HG03354 (cell line): ENCODE data around the gene ZNF154.

Experiments
- ATAC-seq: cut with Tn5 transposase; IDR thresholded peaks from one replicate; pipeline ENCODE4 v1.9.1; 2021; ENCODE audit warnings: mild to moderate bottlenecking; ENCODE audit not compliant: unreplicated experiment, poor library complexity, severe bottlenecking

ZNF154 gene

GRCh38 chr19:57686727-57687126 is 22.3 kb downstream of the ZNF154 start:
- ATAC-seq: no peak

GRCh38 chr19:57682226-57682766 is 26.7 kb downstream of the ZNF154 start:
- no peak for ATAC-seq

- no peak for ATAC-seq
Observed at GRCh38 chr19:57675881-57676280, 33.1 kb downstream of the ZNF154 start.

GRCh38 chr19:57672466-57672865 is 36.5 kb downstream of the ZNF154 start:
- no peak for ATAC-seq

GRCh38 chr19:57671124-57671895 is 37.7 kb downstream of the ZNF154 start:
- ATAC-seq: no peak

GRCh38 chr19:57668635-57669034 is 40.4 kb downstream of the ZNF154 start, which contains the start of gene ZSCAN4:
Gene ZSCAN4, plus strand, starts transcription at chr19:57668935. Its CDS starts 7,211 bp downstream, at chr19:57676146.
- no peak for ATAC-seq

GRCh38 chr19:57667228-57667627 is 41.8 kb downstream of the ZNF154 start:
- no peak for ATAC-seq

- ATAC-seq: no peak
Observed at GRCh38 chr19:57665261-57665806, 43.7 kb downstream of the ZNF154 start.

GRCh38 chr19:57664269-57665127 is 44.5 kb downstream of the ZNF154 start:
- no peak for ATAC-seq

GRCh38 chr19:57656346-57656745 is 52.7 kb downstream of the ZNF154 start:
- ATAC-seq: no peak

GRCh38 chr19:57655443-57655842 is 53.6 kb downstream of the ZNF154 start:
- no peak for ATAC-seq

GRCh38 chr19:57653689-57654088 is 55.3 kb downstream of the ZNF154 start:
- ATAC-seq: no peak

- no peak for ATAC-seq
Observed at GRCh38 chr19:57651654-57651996, 57.4 kb downstream of the ZNF154 start.

GRCh38 chr19:57648331-57649003 is 60.5 kb downstream of the ZNF154 start:
- ATAC-seq: no peak
